ENCODE results near the gene HIVEP3. TPM values are rescaled to one million over a fixed set of nuclear protein-coding genes. Genes with fewer than 3 reads are reported as not detected.

The HIVEP3 gene
- total RNA-seq, 1 donor from 2014 or later: 76.7 TPM

- intact Hi-C loops (cut with micrococcal nuclease): no loop called here
- Mint-ChIP-seq H3K9me3 (no peaks in the 10 kb centered on the region), H3K36me3 (ENCODE audit: low read depth) (no peaks in the 10 kb centered on the region), H3K27me3 (ENCODE audit: insufficient read depth) (no peaks in the 10 kb centered on the region), H3K27ac (no peak overlapping the region), H3K4me3 (no peak overlapping the region), H3K4me1 (ENCODE audit: low read depth) (peaks cover 40% of the 10 kb centered on the region)
- DNase-seq (ENCODE audit: low spot score): no peak
Observed at GRCh38 chr1:41874903-41875411, 43.8 kb downstream of the HIVEP3 start.

- intact Hi-C loops (cut with micrococcal nuclease): no loop called here
- Mint-ChIP-seq H3K4me1 (ENCODE audit: low read depth) (peaks cover 42% of the 10 kb centered on the region), H3K9me3 (no peaks in the 10 kb centered on the region)
Observed at GRCh38 chr1:41874151-41874719, 44.5 kb downstream of the HIVEP3 start.

GRCh38 chr1:41872074-41872473 is 46.6 kb downstream of the HIVEP3 start:
- Mint-ChIP-seq H3K4me3 (no peak overlapping the region), H3K36me3 (ENCODE audit: low read depth) (no peaks in the 10 kb centered on the region), H3K4me1 (ENCODE audit: low read depth) (peaks cover 54% of the 10 kb centered on the region), H3K27me3 (ENCODE audit: insufficient read depth) (no peaks in the 10 kb centered on the region), H3K27ac (no peak overlapping the region), H3K9me3 (no peaks in the 10 kb centered on the region)
- intact Hi-C loops (cut with micrococcal nuclease): loop anchor here (1.0 kb wide), 1 partner anchor 9 kb away; no protein-coding TSS in a partner anchor
- no peak for DNase-seq (ENCODE audit: low spot score)

More at GRCh38 chr1:41874151-41874719, 44.5 kb downstream of the HIVEP3 start:
- no peaks in the 10 kb centered on the region for H3K36me3 Mint-ChIP-seq (ENCODE audit: low read depth)
- DNase-seq (ENCODE audit: low spot score): no peak
- H3K27me3 Mint-ChIP-seq (ENCODE audit: insufficient read depth): no peaks in the 10 kb centered on the region
- no peak overlapping the region for H3K4me3 Mint-ChIP-seq
- no peak overlapping the region for H3K27ac Mint-ChIP-seq

- Mint-ChIP-seq H3K27ac (no peak overlapping the region), H3K36me3 (ENCODE audit: low read depth) (no peaks in the 10 kb centered on the region), H3K9me3 (no peaks in the 10 kb centered on the region), H3K27me3 (ENCODE audit: insufficient read depth) (no peaks in the 10 kb centered on the region), H3K4me1 (ENCODE audit: low read depth) (peaks cover 41% of the 10 kb centered on the region), H3K4me3 (no peak overlapping the region)
- no peak for DNase-seq (ENCODE audit: low spot score)
- intact Hi-C loops (cut with micrococcal nuclease): loop anchor here (1.0 kb wide), 1 partner anchor 12 kb away; no protein-coding TSS in a partner anchor
Observed at GRCh38 chr1:41870076-41870562, 48.6 kb downstream of the HIVEP3 start.

- Mint-ChIP-seq H3K4me3 (no peak overlapping the region), H3K36me3 (ENCODE audit: low read depth) (no peaks in the 10 kb centered on the region), H3K27ac (peak overlapping the region; percentile 54), H3K9me3 (no peaks in the 10 kb centered on the region), H3K27me3 (ENCODE audit: insufficient read depth) (no peaks in the 10 kb centered on the region), H3K4me1 (ENCODE audit: low read depth) (peaks cover 28% of the 10 kb centered on the region)
- peak; percentile 44 for DNase-seq (ENCODE audit: low spot score)
- intact Hi-C loops (cut with micrococcal nuclease): loop anchor here (1.0 to 10.0 kb wide), 4 partner anchors 169 to 466 kb away; partner anchors contain the start of gene FOXJ3
Observed at GRCh38 chr1:41868241-41868998, 50.3 kb downstream of the HIVEP3 start.

GRCh38 chr1:41866285-41866684 is 52.4 kb downstream of the HIVEP3 start:
- Mint-ChIP-seq H3K27me3 (ENCODE audit: insufficient read depth) (no peaks in the 10 kb centered on the region), H3K36me3 (ENCODE audit: low read depth) (peaks cover 3% of the 10 kb centered on the region), H3K9me3 (no peaks in the 10 kb centered on the region), H3K27ac (no peak overlapping the region), H3K4me1 (ENCODE audit: low read depth) (peaks cover 49% of the 10 kb centered on the region), H3K4me3 (no peak overlapping the region)
- DNase-seq (ENCODE audit: low spot score): no peak
- intact Hi-C loops (cut with micrococcal nuclease): loop anchor here (5.0 to 10.0 kb wide), 2 partner anchors 171 to 469 kb away; partner anchors contain the start of gene FOXJ3

GRCh38 chr1:41864471-41865040 is 54.2 kb downstream of the HIVEP3 start:
- H3K27me3 Mint-ChIP-seq (ENCODE audit: insufficient read depth): no peaks in the 10 kb centered on the region
- peaks cover 56% of the 10 kb centered on the region for H3K4me1 Mint-ChIP-seq (ENCODE audit: low read depth)
- no peak overlapping the region for H3K4me3 Mint-ChIP-seq
- no peak overlapping the region for H3K27ac Mint-ChIP-seq
- peaks cover 3% of the 10 kb centered on the region for H3K36me3 Mint-ChIP-seq (ENCODE audit: low read depth)
- DNase-seq (ENCODE audit: low spot score): no peak
- no peaks in the 10 kb centered on the region for H3K9me3 Mint-ChIP-seq
- intact Hi-C loops (cut with micrococcal nuclease): loop anchor here (5.0 to 10.0 kb wide), 3 partner anchors 173 to 470 kb away; partner anchors contain the start of gene FOXJ3

- peaks cover 52% of the 10 kb centered on the region for H3K4me1 Mint-ChIP-seq (ENCODE audit: low read depth)
Observed at GRCh38 chr1:41863718-41864117, 55.0 kb downstream of the HIVEP3 start.

GRCh38 chr1:41862384-41863221 is 56.1 kb downstream of the HIVEP3 start:
- Mint-ChIP-seq H3K4me1 (ENCODE audit: low read depth) (peaks cover 47% of the 10 kb centered on the region), H3K9me3 (no peaks in the 10 kb centered on the region), H3K27ac (peak overlapping the region; percentile 90), H3K36me3 (ENCODE audit: low read depth) (peaks cover 3% of the 10 kb centered on the region), H3K27me3 (ENCODE audit: insufficient read depth) (no peaks in the 10 kb centered on the region), H3K4me3 (peak overlapping the region; percentile 50)
- peak; percentile 51 for DNase-seq (ENCODE audit: low spot score)
- intact Hi-C loops (cut with micrococcal nuclease): loop anchor here (1.0 to 10.0 kb wide), 13 partner anchors 10 to 472 kb away; partner anchors contain the start of genes FOXJ3 and HIVEP3

More at GRCh38 chr1:41863718-41864117, 55.0 kb downstream of the HIVEP3 start:
- Mint-ChIP-seq H3K27me3 (ENCODE audit: insufficient read depth) (no peaks in the 10 kb centered on the region), H3K9me3 (no peaks in the 10 kb centered on the region), H3K27ac (no peak overlapping the region), H3K4me3 (no peak overlapping the region), H3K36me3 (ENCODE audit: low read depth) (peaks cover 3% of the 10 kb centered on the region)
- DNase-seq (ENCODE audit: low spot score): no peak
- intact Hi-C loops (cut with micrococcal nuclease): loop anchor here (1.0 to 10.0 kb wide), 8 partner anchors 9 to 471 kb away; partner anchors contain the start of genes FOXJ3 and HIVEP3

- Mint-ChIP-seq H3K4me3 (peak overlapping the region; percentile 50), H3K36me3 (ENCODE audit: low read depth) (peaks cover 3% of the 10 kb centered on the region), H3K9me3 (no peaks in the 10 kb centered on the region), H3K27ac (peak overlapping the region; percentile 90), H3K27me3 (ENCODE audit: insufficient read depth) (no peaks in the 10 kb centered on the region), H3K4me1 (ENCODE audit: low read depth) (peaks cover 51% of the 10 kb centered on the region)
- DNase-seq (ENCODE audit: low spot score): no peak
- intact Hi-C loops (cut with micrococcal nuclease): loop anchor here (1.0 to 10.0 kb wide), 11 partner anchors 11 to 473 kb away; partner anchors contain the start of genes FOXJ3 and HIVEP3
Observed at GRCh38 chr1:41861535-41862383, 57.0 kb downstream of the HIVEP3 start.

- no peaks in the 10 kb centered on the region for H3K27me3 Mint-ChIP-seq (ENCODE audit: insufficient read depth)
- DNase-seq (ENCODE audit: low spot score): no peak
- peaks cover 3% of the 10 kb centered on the region for H3K36me3 Mint-ChIP-seq (ENCODE audit: low read depth)
- peak overlapping the region; percentile 2 for H3K27ac Mint-ChIP-seq
- H3K9me3 Mint-ChIP-seq: no peaks in the 10 kb centered on the region
- no peak overlapping the region for H3K4me3 Mint-ChIP-seq
- H3K4me1 Mint-ChIP-seq (ENCODE audit: low read depth): peaks cover 51% of the 10 kb centered on the region
- intact Hi-C loops (cut with micrococcal nuclease): loop anchor here (5.0 to 10.0 kb wide), 2 partner anchors 343 to 474 kb away; partner anchors contain the start of gene FOXJ3
Observed at GRCh38 chr1:41860771-41861170, 58.0 kb downstream of the HIVEP3 start.

Measured in activated T-helper 1 cell treated with anti-CD3 and anti-CD28 coated beads, Interleukin-12 subunit alpha, Interleukin-12 subunit beta, Interleukin-2, Interleukin-4 antibody, amounts not matched to agents 30 ng/mL and 10 ng/mL and 1 ng/mL, durations not matched to agents 14 hours and 24 hours and 36 hours (primary cell).